HG02973 (cell line): ENCODE measurements around the gene ACOXL.
A peak's percentile ranks its signal among the peaks of the same experiment; 100 is the strongest.

Experiments used
- ATAC-seq: cut with Tn5 transposase; IDR thresholded peaks from one replicate; pipeline ENCODE4 v1.9.1; 2021; ENCODE audit warnings: moderate library complexity; ENCODE audit not compliant: unreplicated experiment

The ACOXL gene

GRCh38 chr2:111121028-111121827, 388.9 kb downstream of the ACOXL start:
- peak; percentile 2 for ATAC-seq

GRCh38 chr2:111121828-111122630, 389.7 kb downstream of the ACOXL start:
- peak; percentile 37 for ATAC-seq

GRCh38 chr2:111122631-111123421, 390.5 kb downstream of the ACOXL start:
- ATAC-seq, result no peak

- no peak for ATAC-seq
These were observed 391.4 kb downstream of the ACOXL start for GRCh38 chr2:111123751-111124150.

GRCh38 chr2:111126581-111126980, 394.2 kb downstream of the ACOXL start:
- ATAC-seq, result no peak

GRCh38 chr2:111127351-111127750, 395.0 kb downstream of the ACOXL start:
- no peak for ATAC-seq

GRCh38 chr2:111128096-111128495, 395.7 kb downstream of the ACOXL start:
- ATAC-seq, result no peak

GRCh38 chr2:111133603-111134002, 401.2 kb downstream of the ACOXL start:
- no peak for ATAC-seq

GRCh38 chr2:111134055-111134454, 401.7 kb downstream of the ACOXL start:
- ATAC-seq, result no peak

- ATAC-seq, result no peak
These were observed 403.0 kb downstream of the ACOXL start for GRCh38 chr2:111135237-111135909.

- ATAC-seq, result no peak
These were observed 403.5 kb downstream of the ACOXL start for GRCh38 chr2:111135910-111136297.

GRCh38 chr2:111138839-111139238, 406.5 kb downstream of the ACOXL start:
- no peak for ATAC-seq

GRCh38 chr2:111139637-111140317, 407.4 kb downstream of the ACOXL start:
- no peak for ATAC-seq

GRCh38 chr2:111140815-111141214, 408.4 kb downstream of the ACOXL start:
- no peak for ATAC-seq

- no peak for ATAC-seq
These were observed 409.7 kb downstream of the ACOXL start for GRCh38 chr2:111142101-111142500.

- no peak for ATAC-seq
These were observed 410.9 kb downstream of the ACOXL start for GRCh38 chr2:111143107-111143842.

- ATAC-seq, result no peak
These were observed 411.4 kb downstream of the ACOXL start for GRCh38 chr2:111143843-111144198.

GRCh38 chr2:111145103-111145760, 412.9 kb downstream of the ACOXL start:
- peak; percentile 56 for ATAC-seq

- no peak for ATAC-seq
These were observed 413.6 kb downstream of the ACOXL start for GRCh38 chr2:111145951-111146350.
